KOPT-K1 (cell line): ENCODE results near the gene ZNF276.
"Not testable (repeated sequence)": the region's sequence is repeated elsewhere in the genome, so short reads cannot be mapped to it uniquely, and the experiment has no call there.

Source experiments
- H3K27ac ChIP-seq: fragments of 200-600 bp; sonication (generic); 2 replicates; pipeline ENCODE4 v1.5.1; 2016; ENCODE audit warnings: antibody characterized with exemption, mild to moderate bottlenecking, low read depth, low read length; ENCODE audit not compliant: poor library complexity, severe bottlenecking
- H3K36me3 ChIP-seq: fragments of 200-600 bp; sonication (generic); 2 replicates; pipeline ENCODE4 v1.5.1; 2017; ENCODE audit warnings: antibody characterized with exemption, mild to moderate bottlenecking, low read length, moderate library complexity; ENCODE audit not compliant: insufficient read depth
- H3K9me3 ChIP-seq: fragments of 200-600 bp; sonication (generic); 2 replicates; pipeline ENCODE4 v1.5.1; 2017; ENCODE audit warnings: antibody characterized with exemption, low read length, mild to moderate bottlenecking; ENCODE audit not compliant: insufficient read depth, poor library complexity, severe bottlenecking

ZNF276 gene, protein sequence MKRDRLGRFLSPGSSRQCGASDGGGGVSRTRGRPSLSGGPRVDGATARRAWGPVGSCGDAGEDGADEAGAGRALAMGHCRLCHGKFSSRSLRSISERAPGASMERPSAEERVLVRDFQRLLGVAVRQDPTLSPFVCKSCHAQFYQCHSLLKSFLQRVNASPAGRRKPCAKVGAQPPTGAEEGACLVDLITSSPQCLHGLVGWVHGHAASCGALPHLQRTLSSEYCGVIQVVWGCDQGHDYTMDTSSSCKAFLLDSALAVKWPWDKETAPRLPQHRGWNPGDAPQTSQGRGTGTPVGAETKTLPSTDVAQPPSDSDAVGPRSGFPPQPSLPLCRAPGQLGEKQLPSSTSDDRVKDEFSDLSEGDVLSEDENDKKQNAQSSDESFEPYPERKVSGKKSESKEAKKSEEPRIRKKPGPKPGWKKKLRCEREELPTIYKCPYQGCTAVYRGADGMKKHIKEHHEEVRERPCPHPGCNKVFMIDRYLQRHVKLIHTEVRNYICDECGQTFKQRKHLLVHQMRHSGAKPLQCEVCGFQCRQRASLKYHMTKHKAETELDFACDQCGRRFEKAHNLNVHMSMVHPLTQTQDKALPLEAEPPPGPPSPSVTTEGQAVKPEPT

GRCh38 chr16:89720813-89721545 lies at the start of gene ZNF276, which contains the start of gene VPS9D1:
TSS of gene ZNF276 (plus strand) at chr16:89721537. CDS start at chr16:89721641, 104 bp downstream.
TSS of gene VPS9D1 (minus strand) at chr16:89720898. CDS start at chr16:89720861, 37 bp downstream.
- H3K36me3 ChIP-seq = peaks cover 47% of the 10 kb centered on the region
- H3K9me3 ChIP-seq = no peaks in the 10 kb centered on the region
- peak within 1 kb of the TSS; percentile 99 for H3K27ac ChIP-seq

- H3K27ac ChIP-seq, H3K36me3 ChIP-seq, H3K9me3 ChIP-seq: not testable (repeated sequence)
These were observed 49.8 kb upstream of the ZNF276 start for GRCh38 chr16:89671565-89671964.

- H3K36me3 ChIP-seq = peaks cover 4% of the 10 kb centered on the region; the same call in 1 of the 2 replicates
- H3K27ac ChIP-seq = no peak overlapping the region
- peaks cover 8% of the 10 kb centered on the region for H3K9me3 ChIP-seq
These were observed 49.0 kb upstream of the ZNF276 start for GRCh38 chr16:89672177-89672941.

DNA sequence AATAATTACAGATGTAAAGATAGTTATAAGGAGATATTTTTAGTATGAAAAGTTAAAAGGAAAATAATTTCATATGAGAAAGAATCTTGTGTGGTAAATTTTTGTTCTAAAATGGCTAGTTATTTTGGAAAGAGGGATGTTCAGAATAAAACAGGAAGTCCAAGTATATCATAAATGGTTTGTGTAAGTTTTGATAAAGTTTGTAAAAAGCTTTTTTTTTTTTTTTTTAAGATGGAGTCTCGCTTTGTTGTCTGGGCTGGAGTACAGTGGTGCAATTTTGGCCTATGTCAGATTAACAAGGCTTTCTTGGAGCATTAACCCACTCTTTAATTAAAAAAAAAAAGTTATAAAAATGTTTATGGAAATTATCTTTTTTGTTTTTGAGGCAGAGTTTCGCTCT lies 43.1 kb upstream of the ZNF276 start:
- no peaks in the 10 kb centered on the region; the same call in 1 of the 2 replicates for H3K36me3 ChIP-seq
- no peak overlapping the region for H3K27ac ChIP-seq
- H3K9me3 ChIP-seq = peaks cover 30% of the 10 kb centered on the region

- Histone ChIP-seq H3K36me3 (peaks cover 28% of the 10 kb centered on the region), H3K27ac (no peak overlapping the region), H3K9me3 (peaks cover 16% of the 10 kb centered on the region)
These were observed 35.4 kb upstream of the ZNF276 start for GRCh38 chr16:89685916-89686315.

GRCh38 chr16:89686520-89687091 lies 34.7 kb upstream of the ZNF276 start, which contains the start of gene CDK10:
TSS of gene CDK10 (plus strand) at chr16:89686689. CDS start at chr16:89686711, 22 bp downstream.
- Histone ChIP-seq H3K36me3 (peaks cover 34% of the 10 kb centered on the region), H3K27ac (peak within 1 kb of the TSS; percentile 98), H3K9me3 (peaks cover 12% of the 10 kb centered on the region)

- Histone ChIP-seq H3K9me3 (peaks cover 12% of the 10 kb centered on the region), H3K36me3 (peaks cover 41% of the 10 kb centered on the region), H3K27ac (peak overlapping the region; percentile 98)
These were observed 34.0 kb upstream of the ZNF276 start for GRCh38 chr16:89687092-89687940.

GRCh38 chr16:89688395-89688794 lies 32.9 kb upstream of the ZNF276 start:
- Histone ChIP-seq H3K36me3 (peaks cover 50% of the 10 kb centered on the region), H3K9me3 (peaks cover 12% of the 10 kb centered on the region), H3K27ac (no peak overlapping the region)

DNA sequence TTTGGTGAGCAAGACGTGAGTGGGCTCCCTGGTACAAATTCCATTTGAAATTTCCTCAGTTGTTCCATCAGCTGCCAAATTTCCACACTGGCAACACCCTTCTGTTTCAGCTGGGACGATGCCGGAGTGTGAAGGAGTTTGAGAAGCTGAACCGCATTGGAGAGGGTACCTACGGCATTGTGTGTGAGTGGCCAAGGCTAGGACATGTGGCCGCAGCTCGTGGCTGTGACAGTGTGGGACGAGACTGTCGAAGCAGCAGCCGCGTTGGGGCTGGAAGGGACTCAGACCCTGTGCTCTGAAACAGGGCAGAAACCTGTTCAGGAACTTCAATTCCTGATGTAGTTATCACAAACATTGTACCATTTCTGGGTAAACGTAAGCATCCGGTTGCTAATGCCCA lies 32.2 kb upstream of the ZNF276 start:
- no peak overlapping the region for H3K27ac ChIP-seq
- peaks cover 58% of the 10 kb centered on the region for H3K36me3 ChIP-seq
- H3K9me3 ChIP-seq = peaks cover 12% of the 10 kb centered on the region

GRCh38 chr16:89689621-89690020 lies 31.7 kb upstream of the ZNF276 start:
- H3K9me3 ChIP-seq = peaks cover 11% of the 10 kb centered on the region
- not testable (repeated sequence) for H3K27ac ChIP-seq
- H3K36me3 ChIP-seq = peaks cover 63% of the 10 kb centered on the region

- H3K27ac ChIP-seq = no peak overlapping the region
- peaks cover 71% of the 10 kb centered on the region for H3K36me3 ChIP-seq
- H3K9me3 ChIP-seq = peaks cover 3% of the 10 kb centered on the region
These were observed 30.9 kb upstream of the ZNF276 start for GRCh38 chr16:89690392-89690901.

- H3K9me3 ChIP-seq = no peaks in the 10 kb centered on the region
- peaks cover 81% of the 10 kb centered on the region for H3K36me3 ChIP-seq
- no peak overlapping the region for H3K27ac ChIP-seq
These were observed 29.9 kb upstream of the ZNF276 start for GRCh38 chr16:89691231-89691985.
